Limb (tissue), 2 donors: ENCODE measurements around the gene NFASC.

ENCODE experiments used
- DNase-seq, 2 donors: peaks; one replicate each; pipeline ENCODE4 v3.0.0-alpha.2; 2016; ENCODE audit errors: extremely low spot score in 2 of 2

The NFASC gene

DNA sequence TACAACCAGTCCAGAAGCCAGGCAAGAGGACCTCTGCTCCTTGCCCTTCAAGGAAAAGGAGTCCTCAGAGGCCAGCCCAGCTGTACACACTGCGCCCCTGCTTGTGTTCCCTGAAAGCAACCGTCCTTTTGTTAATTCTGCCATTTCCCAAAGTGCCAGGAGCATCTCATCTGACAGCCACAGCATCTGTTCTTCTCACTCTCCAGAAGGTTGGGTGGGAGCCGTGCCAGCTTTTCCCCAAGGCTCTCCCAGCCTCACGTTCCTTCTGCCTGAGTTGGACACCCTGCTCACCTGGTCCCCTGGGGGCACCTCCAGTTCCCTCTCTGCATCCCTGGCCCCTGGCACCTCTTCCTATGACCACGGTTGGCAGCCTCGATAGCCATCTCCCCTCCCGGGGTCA is 161.8 kb downstream of the NFASC start:
- DNase-seq, result no peak

DNA sequence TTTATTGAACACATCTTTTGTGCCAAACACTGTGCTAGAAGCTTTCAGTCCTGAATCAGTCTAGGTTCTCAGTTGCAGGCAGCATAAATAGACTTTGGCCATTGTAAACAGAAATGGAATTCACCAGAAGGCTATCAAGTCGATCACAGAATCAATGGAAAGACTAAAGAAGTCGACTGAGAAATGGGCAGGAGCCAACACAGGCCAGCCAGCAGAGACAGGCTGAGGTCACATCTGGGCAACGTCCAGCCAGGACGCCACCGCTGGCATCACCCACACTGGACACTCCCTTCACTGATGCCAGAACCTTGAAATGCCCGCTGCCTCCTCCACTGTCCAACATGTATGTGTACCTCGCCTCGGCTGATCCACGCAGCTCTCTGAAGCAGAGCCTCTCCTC is 166.9 kb downstream of the NFASC start:
- no peak for DNase-seq

DNA sequence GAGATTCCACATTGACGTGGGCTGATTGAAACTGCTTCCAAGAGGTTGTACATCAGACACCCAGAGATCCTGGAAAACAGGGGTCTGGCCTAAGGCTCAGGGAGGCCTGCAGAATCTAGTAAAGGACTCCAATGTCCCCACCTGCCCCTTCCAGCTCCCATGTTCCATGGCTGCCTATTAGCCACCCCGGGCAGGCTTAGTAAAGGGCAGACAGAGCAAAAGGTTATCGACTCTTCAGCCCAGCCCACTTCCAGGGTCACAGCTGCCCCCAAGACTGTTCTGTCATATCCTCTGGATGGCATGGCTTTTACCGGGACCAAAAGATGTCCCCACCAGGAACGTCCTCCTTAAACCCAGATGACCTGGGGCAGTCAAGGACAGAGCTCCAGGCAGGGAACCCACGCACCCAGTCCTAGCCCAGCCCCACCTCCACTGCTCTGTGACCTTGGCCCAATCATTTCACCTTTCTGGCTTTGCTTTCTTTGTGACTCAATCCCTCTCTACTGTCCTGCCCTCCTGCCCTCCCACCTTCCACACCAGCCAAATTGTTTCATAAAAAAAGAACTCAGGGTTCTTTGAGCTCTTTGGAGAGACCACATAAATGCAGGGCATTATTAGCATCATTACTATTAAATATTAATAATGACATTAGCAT is 167.6 kb downstream of the NFASC start:
- DNase-seq, result no peak

DNA sequence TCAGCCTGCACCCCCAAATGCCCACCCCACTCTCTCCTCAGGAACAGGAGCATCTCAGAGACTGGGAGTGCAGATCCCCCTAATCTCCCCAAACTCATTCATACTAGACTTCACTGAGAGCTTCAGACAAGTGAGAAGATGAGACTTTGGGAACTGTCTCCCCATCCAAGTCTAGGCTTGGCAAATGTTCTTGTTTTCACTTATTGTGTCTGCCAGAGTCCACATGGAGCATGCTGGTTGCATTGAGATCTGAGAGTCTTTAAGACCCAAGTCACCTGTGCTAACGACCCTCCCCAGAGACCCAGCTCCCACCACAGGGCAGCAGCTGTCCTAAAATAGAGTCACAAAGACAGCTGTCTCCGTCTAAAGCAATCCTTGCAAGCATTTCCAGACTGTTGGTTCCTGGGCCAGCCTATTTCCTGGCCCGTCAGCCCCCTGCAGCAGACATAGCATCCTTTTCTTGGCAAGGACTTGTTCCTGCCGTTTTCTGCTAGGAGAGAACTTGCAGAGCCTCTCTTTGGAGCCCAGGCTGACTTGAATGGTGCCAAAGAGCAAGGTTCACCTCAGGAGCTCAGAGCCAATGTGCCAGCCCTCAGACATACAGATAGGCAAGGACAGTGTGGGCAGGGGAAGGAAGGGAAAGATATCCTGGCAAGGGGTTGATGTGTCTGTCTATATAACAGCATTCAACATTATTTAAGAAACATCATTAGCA is 170.5 kb downstream of the NFASC start:
- no peak for DNase-seq

DNA sequence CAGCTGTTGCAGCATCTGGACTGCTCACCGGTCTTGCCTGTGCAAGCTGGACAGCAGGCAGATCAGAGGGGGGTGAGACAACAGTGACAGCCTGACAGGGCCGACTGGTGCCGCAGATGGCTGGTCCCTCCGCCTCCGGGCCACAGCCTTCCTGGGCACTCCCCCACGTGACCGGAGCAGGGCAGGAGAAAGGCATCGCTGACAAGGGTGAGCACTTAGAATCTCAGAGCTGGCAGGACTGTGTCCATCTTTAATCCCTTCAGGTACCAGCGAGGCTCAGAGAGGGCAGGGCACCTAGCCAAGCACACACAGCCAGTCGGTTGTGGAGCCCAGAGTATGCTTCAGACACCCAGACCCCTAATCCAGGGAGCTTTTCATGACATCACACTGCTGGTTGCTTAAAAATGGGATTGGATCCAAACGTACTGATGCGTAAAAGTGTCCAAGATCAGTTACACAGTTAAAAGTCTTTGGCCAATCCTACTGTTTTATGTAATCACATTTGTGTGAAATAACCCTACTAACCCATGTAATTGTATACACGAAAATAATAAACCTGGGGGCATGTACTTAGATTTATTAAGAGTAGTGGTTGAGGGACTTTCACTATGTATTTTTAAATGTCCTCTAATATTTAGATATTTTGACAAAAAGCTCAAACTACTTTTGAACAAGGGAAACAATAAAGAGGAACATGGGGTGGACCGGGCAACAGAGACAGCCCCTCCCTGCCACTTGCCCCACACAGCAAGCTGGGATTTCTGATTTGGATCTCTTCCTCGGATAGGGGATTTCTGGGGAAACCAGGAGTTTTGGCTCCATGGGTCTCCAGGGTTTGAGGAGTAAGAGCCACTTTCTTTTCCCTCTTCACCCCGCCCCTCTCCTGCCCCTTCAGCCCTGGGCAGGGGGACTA is 171.6 kb downstream of the NFASC start:
- no peak for DNase-seq

DNA sequence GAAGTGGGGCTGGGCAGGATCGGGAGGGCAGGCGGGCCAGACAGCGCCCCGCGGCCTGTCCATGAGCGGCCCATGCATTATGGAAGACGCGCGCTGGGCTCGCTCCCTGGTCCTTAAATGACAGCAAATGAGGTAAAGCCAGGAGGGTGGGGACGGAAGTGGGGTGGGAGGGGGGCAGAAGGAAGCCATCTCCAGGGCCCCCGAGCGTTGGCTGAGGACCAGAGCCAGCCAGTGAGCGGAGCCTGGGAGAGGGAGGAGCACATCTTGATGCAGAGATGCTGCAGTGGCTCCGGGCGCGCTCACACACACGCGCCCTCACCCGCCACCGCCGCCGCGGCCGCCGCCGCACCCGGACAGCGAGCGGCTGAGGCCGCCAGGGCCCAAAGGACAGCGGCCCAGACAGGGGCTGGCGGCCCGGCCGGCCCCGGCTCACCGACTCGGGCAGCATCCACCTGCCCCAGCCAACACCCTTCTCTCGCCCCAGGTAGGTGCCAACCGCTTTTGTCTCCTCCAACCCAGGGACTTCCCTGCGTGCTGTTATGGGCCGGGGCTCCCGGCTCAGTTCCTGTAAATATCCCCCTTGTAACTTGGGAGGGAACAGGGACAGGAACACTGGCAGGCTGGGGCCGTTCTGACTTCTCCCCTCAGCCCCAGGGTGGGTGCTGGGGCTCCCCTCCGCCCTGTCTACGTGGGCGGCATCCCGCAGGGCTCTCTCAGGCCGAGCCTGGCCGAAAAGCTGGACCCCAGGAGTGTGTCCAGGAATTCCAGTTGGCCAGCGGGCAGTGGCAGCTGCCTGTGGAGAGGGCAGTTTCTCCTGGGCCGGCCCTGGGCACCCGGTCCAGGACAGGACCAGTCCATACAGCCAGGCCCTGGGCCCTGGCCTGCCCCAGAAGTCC is 172.5 kb downstream of the NFASC start, which contains the start of gene CNTN2:
Gene CNTN2 (plus strand): TSS at position 302 of the 896 bp plus-strand sequence. CDS start 9,974 bp downstream, outside the sequence.
- DNase-seq, result peak in 1 of 2 donors; percentile 73

DNA sequence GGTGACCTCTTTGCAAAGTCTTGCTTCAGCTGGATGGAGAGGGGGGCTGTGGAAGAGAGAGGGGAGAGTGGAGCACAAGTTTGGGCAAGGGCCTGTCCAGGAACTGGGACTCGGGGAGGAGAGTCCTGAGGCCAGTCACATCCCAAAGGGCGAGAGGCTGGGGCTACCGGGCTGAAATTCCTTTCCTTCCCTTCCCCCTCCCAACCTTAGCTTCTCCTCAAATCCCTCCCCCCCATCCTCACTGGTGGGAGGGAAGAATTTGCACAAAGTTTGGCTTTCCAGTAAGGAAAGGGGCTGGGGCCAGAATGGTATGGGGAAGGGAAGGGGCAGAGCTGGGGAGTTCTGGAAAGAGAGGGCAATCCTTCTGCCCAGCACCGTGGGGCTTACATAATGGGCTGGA is 173.2 kb downstream of the NFASC start:
- no peak for DNase-seq

DNA sequence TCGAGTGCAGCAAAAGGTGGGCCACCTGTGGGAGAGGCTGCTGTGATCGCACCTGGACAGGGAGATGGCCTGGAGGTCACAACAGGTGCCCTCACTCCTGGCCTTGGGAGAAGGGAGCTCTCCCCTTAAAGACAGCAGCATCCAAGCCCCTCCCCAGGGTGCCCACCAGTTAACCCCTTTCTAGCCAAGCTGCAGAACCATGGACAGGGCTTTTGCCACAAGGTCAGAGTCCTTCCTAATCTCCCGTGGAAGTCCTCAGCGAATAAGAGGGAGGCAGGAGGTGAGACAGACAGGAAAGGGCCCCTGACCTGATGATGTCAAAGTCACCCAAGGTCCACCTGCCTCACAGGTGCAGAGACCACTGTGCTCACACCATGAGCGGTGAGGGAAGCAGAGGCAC is 174.1 kb downstream of the NFASC start:
- DNase-seq, result no peak

DNA sequence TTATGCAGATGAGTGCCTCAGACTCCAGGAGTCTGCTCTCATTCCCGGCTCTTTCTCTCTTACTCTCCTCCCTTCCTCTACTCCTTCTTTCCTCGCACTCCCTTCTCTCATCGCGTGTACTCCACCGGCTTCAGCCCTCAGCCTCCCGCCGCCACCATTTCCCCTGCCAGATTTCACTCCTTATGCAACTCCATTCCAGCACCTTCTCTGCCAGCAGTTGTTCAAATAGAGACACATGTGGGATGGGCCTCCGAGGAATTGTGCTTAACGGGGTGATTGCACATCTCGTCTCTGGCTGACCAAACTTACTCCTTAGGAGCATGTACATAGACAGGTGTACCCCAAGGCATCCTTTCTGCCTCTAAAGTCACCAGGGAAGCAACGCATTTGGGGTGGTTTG is 174.5 kb downstream of the NFASC start:
- DNase-seq, result no peak

DNA sequence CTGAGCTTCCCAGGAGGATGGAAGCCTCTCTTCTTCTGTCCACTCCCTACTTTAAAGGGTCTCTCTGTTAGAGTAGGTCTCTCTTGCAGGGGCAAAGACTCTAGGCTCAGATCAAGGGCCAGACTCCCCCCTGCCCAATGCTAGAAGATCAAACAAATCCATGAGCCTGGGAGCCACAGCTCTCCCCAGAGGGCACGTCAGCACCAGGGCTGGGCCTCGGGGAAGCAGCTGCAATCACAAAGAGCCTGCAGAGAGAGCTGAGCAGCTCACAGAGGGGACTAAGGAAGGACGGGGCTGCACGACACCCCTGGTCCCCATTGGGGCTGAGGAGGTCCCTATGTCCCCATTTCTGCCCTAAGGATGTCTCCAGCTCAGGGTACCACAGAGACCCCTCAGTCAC is 176.2 kb downstream of the NFASC start:
- DNase-seq, result no peak

DNA sequence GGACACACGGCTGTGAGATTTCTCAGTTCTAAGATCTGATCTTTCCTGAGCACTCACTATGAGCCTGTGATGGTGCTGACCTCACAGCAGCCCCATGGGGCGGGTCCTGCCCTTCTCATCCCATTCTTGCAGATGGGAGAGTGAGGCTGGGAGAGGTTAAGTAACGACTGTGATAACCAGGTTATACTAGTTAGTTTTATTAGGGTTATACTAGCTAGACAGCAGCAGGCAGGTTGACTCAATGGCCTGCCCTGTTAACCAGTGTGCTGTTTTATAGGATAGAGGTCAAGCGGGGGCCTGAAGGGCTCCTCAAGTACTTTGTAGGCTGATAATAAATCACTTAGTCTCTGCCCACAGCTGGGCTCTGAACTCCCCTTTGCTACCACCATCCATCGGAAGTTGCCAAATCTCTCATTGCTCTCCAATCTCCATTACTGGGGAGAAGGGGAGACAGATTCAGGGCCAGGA is 177.1 kb downstream of the NFASC start:
- no peak for DNase-seq

DNA sequence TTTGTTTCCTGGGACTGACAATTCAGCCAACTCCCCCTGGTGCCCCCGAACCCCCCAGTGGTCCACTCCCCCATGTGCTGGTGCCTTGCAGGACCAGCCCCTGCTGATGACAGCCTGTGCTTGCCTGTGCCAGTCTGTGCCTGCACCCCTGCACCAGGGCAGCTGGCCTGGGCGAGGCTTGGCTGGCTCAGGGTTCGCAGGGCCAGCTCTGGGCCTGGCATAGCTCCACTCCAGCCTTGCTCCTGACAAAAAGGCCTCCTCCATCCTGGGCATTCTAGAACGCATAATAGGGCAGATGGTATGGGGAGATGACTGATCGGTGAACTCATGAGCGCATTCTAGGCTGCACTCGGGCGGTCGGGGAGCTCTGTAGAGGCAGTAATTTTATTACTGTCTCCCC is 177.7 kb downstream of the NFASC start:
- DNase-seq, result no peak

DNA sequence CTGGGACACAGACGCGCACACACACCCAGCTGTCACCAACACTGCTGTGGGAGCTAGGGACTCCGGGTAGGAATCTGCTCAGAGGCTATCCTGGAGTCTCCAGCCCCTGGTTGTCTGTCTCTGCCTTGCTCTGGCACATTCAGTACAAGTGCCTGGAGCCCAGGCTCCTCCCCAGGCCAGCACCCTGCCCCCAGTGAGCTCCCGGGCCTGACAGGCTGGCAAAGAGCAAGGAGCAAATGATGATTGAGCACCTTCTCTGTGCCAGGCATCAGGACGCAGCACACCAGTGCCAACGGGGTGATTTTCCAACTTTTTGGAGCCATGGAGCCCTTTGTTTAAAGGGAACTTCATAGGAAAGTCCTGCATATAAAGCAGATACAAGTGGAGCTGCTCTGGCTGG is 178.8 kb downstream of the NFASC start:
- no peak for DNase-seq

DNA sequence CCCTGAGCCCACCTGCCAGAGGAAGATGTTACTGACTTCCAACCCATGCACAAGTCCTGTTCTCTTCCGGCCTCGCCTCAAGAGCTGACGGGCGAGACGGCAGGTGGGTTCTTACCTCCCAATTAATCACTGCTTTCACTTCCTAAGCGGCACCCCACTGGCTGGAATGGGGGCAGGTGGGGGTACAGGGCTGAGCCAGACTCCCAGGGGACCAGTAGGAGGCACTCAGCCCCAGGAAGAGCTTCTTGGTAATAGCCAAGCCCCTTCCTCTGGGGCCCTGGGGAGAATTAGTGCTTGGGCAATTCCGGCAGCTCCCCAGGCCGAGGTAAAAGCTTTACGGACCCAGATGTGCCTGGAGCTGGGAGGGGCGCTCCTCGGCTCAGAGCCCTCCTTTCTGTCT is 182.0 kb downstream of the NFASC start:
- DNase-seq, result no peak

DNA sequence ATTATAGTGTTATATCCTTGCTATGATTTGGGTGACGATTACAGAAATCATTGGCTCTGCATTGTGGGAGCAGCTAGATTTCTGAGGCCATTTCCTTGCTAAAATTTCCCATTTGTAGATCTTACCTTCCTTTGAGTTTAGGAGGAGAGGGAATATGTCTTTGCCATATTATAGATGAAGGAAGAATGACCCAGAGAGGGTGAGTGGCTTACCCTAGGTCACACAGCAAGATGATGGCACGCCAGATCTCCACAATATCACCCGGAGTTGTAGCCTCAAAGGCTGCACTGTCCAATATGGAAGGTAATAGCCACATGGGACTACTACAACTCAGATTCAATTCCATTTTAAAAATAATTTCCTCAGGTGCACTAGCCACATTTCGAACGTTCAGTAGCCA is 182.6 kb downstream of the NFASC start:
- no peak for DNase-seq

DNA sequence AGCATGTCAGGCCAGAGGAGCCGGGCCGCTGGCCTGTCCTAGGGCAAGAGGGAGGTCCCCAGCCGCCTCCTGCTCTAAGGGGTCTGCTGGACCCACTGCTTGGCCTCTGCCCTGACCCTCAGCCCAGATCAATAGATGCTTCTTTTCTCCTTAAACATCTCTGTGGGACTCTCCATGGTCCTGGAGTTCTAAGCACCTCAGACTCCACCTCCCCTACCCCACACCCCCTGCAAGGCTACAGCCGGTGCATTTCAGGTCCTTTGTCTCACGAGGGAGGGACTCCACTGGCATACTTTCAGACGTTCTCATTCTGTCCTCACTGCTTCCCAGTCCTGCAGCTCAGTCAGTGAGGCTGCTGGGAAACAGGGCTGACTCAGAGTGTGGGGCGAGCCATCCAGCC is 183.4 kb downstream of the NFASC start:
- DNase-seq, result no peak

DNA sequence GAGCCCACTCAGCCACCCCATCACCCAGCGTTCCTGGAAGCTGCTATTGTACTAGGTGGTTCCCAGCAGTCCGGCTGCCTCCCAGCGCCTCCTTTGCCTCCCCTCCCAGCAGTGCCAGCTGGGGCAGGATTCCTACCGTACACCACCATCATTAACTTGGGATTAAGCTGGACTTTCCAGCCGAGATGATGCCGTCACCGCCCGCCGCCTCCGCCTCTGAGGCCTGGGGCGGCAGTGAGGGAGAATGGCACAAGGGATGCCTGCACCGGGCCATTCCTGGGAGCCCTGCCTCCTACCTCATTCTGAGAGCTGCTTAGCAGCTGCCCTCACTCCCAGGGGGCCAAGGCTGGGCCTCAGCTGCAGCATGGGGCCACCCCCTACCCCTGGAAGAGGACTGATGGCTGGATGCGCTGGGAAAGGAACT is 185.5 kb downstream of the NFASC start:
- DNase-seq, result no peak

DNA sequence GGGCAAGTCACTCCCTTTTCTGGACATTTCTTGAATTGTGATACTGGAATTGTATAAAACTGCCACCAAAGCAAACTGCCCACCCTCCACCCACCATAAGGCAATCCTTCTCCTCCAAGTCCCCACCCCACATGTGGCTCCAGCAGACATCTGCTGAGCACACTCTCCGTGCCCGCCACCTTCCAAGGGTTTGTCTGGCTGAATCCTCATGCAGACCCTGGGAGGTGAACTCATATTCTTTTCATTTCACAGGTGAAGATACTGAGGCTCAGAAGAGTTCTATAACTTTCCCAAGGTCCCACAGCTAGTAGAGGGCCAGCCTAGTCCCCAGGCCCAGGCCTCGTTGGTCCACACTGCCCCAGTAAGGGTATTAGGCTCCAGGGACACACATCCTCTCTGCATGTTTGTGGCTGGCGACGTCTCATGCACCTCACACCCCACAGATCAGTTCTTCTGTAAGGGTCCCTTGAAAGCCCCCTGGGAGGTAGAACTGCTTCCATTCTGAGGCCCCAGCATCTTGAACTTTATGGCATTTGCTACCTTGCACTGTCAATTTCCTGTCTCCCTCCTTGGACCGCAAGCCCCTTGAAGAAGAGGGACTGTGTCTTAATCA is 186.4 kb downstream of the NFASC start:
- no peak for DNase-seq

DNA sequence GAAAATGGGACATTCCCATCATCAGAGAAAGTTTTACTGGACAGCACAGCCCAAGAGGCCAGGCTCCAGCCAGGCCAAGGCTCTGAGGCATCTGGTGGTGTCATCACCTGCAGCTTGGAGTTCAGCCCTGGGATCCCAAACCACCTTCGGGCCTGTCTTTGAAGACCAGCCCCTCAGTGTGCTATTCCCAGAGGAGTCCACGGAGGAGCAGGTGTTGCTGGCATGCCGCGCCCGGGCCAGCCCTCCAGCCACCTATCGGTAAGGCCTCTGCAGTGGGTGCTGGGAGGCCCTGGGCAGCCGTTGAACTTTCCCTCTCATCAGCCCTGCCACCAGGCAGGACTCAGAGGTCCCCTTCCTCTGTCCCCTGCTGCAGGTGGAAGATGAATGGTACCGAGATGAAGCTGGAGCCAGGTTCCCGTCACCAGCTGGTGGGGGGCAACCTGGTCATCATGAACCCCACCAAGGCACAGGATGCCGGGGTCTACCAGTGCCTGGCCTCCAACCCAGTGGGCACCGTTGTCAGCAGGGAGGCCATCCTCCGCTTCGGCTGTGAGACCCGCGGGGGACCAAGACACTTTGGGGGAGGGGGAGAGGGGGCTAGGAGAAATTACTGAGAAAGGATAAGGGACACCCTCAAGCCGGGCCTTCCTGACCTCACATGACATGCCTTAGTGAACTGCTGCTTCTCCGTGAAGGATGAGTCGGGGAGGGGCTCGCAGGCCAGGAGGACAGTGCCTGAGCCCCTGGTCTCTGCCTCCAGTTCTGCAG is 187.3 kb downstream of the NFASC start:
- no peak for DNase-seq

DNA sequence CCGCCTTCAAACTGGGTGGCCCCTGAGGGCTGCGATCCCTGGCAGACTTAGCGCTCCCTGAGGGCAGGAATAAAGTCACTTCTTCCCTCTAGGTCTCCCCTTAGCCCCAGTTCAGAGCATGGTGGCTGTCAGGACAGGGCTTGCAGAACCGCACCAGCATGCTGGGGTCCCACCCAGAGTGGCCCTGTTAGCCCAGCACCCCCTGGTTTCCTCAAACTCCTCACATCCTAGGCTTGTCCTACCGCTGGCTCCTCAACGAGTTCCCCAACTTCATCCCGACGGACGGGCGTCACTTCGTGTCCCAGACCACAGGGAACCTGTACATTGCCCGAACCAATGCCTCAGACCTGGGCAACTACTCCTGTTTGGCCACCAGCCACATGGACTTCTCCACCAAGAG is 188.2 kb downstream of the NFASC start:
- DNase-seq, result no peak
